Upper lobe of left lung (tissue), 6 donors: ENCODE measurements around the gene RAB25. TPM values are rescaled to one million over a fixed set of nuclear protein-coding genes. Genes with fewer than 3 reads are reported as not detected.
A peak's percentile ranks its signal among the peaks of the same experiment; 100 is the strongest.

Experiments used
- ATAC-seq, 2 donors: fragments of 200-7000 bp; cut with Tn5 transposase; one replicate each; pipeline ENCODE4 v1.9.1; 2022; ENCODE audit warnings: mild to moderate bottlenecking in 2 of 2, moderate library complexity in 2 of 2; ENCODE audit not compliant: low FRiP score in 2 of 2
- DNase-seq, 2 donors: peaks; one replicate each; pipeline ENCODE4 v3.0.0-alpha.2; 2019 to 2020
- H3K27ac ChIP-seq, 4 donors: fragments of 200-600 bp; sonication (generic); one replicate each; pipeline ENCODE4 v1.5.1; 2016 to 2019
- H3K27me3 ChIP-seq, 4 donors: fragments of 200-600 bp; sonication (generic); one replicate each; pipeline ENCODE4 v1.5.1; 2017 to 2019
- H3K36me3 ChIP-seq, 4 donors: fragments of 200-600 bp; sonication (generic); one replicate each; pipeline ENCODE4 v1.5.1; 2016 to 2019
- H3K4me1 ChIP-seq, 4 donors: fragments of 200-600 bp; sonication (generic); one replicate each; pipeline ENCODE4 v1.5.1; 2018 to 2019
- H3K4me3 ChIP-seq, 4 donors: fragments of 200-600 bp; sonication (generic); one replicate each; pipeline ENCODE4 v1.5.1; 2017 to 2019; ENCODE audit warnings: mild to moderate bottlenecking in 2 of 4, moderate library complexity in 1 of 4
- H3K9me3 ChIP-seq, 4 donors: fragments of 200-600 bp; sonication (generic); one replicate each; pipeline ENCODE4 v1.5.1; 2018 to 2019
- CTCF ChIP-seq, 6 experiments: fragments of 450-650 bp in 4 of 6; fragments of 200-600 bp in 2 of 6; sonication (generic) in 2 of 6; IDR thresholded peaks; one replicate each; pipeline ENCODE4 v1.5.1; 2016 to 2019; ENCODE audit warnings: antibody characterized with exemption in 6 of 6
- EP300 ChIP-seq, 4 donors: sonication (generic); formaldehyde crosslinking; IDR thresholded peaks; one replicate each; pipeline ENCODE4 v1.5.1; 2017; ENCODE audit warnings: antibody characterized with exemption in 4 of 4, control low read depth in 2 of 4
- POLR2A ChIP-seq, 4 donors: fragments of 450-650 bp; IDR thresholded peaks; one replicate each; pipeline ENCODE4 v1.5.1; 2016 to 2017; ENCODE audit warnings: antibody characterized with exemption in 4 of 4, mild to moderate bottlenecking in 2 of 4
- POLR2AphosphoS5 ChIP-seq, 2 donors: sonication (generic); formaldehyde crosslinking; IDR thresholded peaks; one replicate each; pipeline ENCODE4 v1.5.1; 2017; ENCODE audit warnings: antibody characterized with exemption in 2 of 2
- WGBS, 2 donors: methylation state at CpG; one replicate each; pipeline ENCODE4 v1.1.5; 2017 to 2018; 5-methylcytosine and 5-hydroxymethylcytosine counted together
- total RNA-seq, 6 donors: library from RNA; depleted of rRNA in 4 of 6; stranded (reverse); fragments of >200 nt in 4 of 6; gene quantifications; one replicate each; pipeline versions ENCODE4 v1.1.0 to v1.2.1, GENCODE V29; 2016 to 2021
- donor health status: DM: no; HTN: no; CAD: no; lungs with moderate emphysema.
- donor health status: DM: no; HTN: yes; CAD: no; lungs with severe emphysema.

The RAB25 gene
- total RNA-seq, 6 donors from 2014 or later = 58.7 to 123 (median 88.9) TPM

- peaks cover 0 to 9% (median 3%) of the 10 kb centered on the region in 4 donors for H3K36me3 ChIP-seq
- H3K4me3 ChIP-seq = peak overlapping the region in 1 of 4 donors; percentile 96
- DNase-seq (peak in 1 of 2 donors; percentile 65), ATAC-seq (peak in 1 of 2 donors; percentile 7)
- WGBS, 2 donors = 36 to 51% methylated on average over 3 of the region's 3 CpGs
- no peaks in the 10 kb centered on the region for H3K27me3 ChIP-seq
- TF ChIP-seq POLR2A (IDR thresholded peaks at IDR 0.05) (peak in 1 of 4 donors; percentile 8), CTCF (IDR thresholded peaks at IDR 0.05) (peak in 2 of 6 experiments; percentile 7 to 18), EP300 (IDR thresholded peaks at IDR 0.05) (no peak), POLR2AphosphoS5 (IDR thresholded peaks at IDR 0.05) (peak in 1 of 2 donors; percentile 7)
- H3K27ac ChIP-seq = peak overlapping the region; percentile 54 to 98 (median 96)
- H3K4me1 ChIP-seq = peaks cover 73 to 90% (median 79%) of the 10 kb centered on the region in 4 donors
- H3K9me3 ChIP-seq = no peaks in the 10 kb centered on the region
These were observed 58.7 kb downstream of the RAB25 start for GRCh38 chr1:156119503-156120209.

Other genes with a start within 250 kb of the RAB25 start
- gene GON4L, start 203.9 kb upstream of the RAB25 start, total RNA-seq = 100 to 1,000 TPM in 1 of 6 donors, 10 to 100 TPM in 5; 28.9 to 160 (median 46.3) TPM
- gene SYT11, start 201.6 kb upstream of the RAB25 start, total RNA-seq = 10 to 100 TPM in 1 of 6 donors, 1 to 10 TPM in 5; 3.1 to 12.1 (median 7.8) TPM
- gene RIT1, start 149.8 kb upstream of the RAB25 start, total RNA-seq = 10 to 100 TPM; 26.3 to 67.1 (median 45.1) TPM
- gene KHDC4, start 126.7 kb upstream of the RAB25 start, total RNA-seq = 100 to 1,000 TPM in 1 of 6 donors, 10 to 100 TPM in 5; 30.4 to 105 (median 37.6) TPM
- not detected for gene RXFP4, start 119.5 kb upstream of the RAB25 start, total RNA-seq
- 100 to 1,000 TPM; 198 to 969 (median 229) TPM for gene ARHGEF2, start 82.6 kb upstream of the RAB25 start, total RNA-seq
- 100 to 1,000 TPM in 5 of 6 donors, 10 to 100 TPM in 1; 66.0 to 395 (median 228) TPM for gene SSR2, start 40.2 kb upstream of the RAB25 start, total RNA-seq
- gene UBQLN4, start 7.4 kb upstream of the RAB25 start, total RNA-seq = 10 to 100 TPM; 22.2 to 39.8 (median 24.5) TPM
- 10 to 100 TPM; 35.6 to 84.5 (median 68.8) TPM for gene LAMTOR2, start 6.4 kb upstream of the RAB25 start, total RNA-seq
- 1 to 10 TPM in 2 of 6 donors, under 1 TPM in 3, not detected in 1; 0.26 to 2.0 (median 1.00) TPM for gene MEX3A, start 21.3 kb downstream of the RAB25 start, total RNA-seq
- gene LMNA, start 53.6 kb downstream of the RAB25 start, total RNA-seq = 1,000 to 10,000 TPM in 1 of 6 donors, 100 to 1,000 TPM in 5; 156 to 1,281 (median 388) TPM
- 10 to 100 TPM; 28.9 to 65.9 (median 33.5) TPM for gene SEMA4A, start 92.4 kb downstream of the RAB25 start, total RNA-seq
- gene SLC25A44, start 132.9 kb downstream of the RAB25 start, total RNA-seq = 10 to 100 TPM; 11.0 to 27.4 (median 21.1) TPM
- 10 to 100 TPM; 46.1 to 88.2 (median 66.6) TPM for gene PMF1, start 151.8 kb downstream of the RAB25 start, total RNA-seq
- gene BGLAP, start 181.0 kb downstream of the RAB25 start, total RNA-seq = 10 to 100 TPM in 1 of 6 donors, 1 to 10 TPM in 3, under 1 TPM in 1, not detected in 1; 0.69 to 31.4 (median 1.9) TPM
- 10 to 100 TPM in 1 of 6 donors, 1 to 10 TPM in 5; 1.3 to 10.5 (median 2.9) TPM for gene PAQR6, start 186.9 kb downstream of the RAB25 start, total RNA-seq
- gene SMG5, start 221.7 kb downstream of the RAB25 start, total RNA-seq = 100 to 1,000 TPM in 1 of 6 donors, 10 to 100 TPM in 5; 52.3 to 136 (median 69.1) TPM
- gene TMEM79, start 223.2 kb downstream of the RAB25 start, total RNA-seq = 10 to 100 TPM in 1 of 6 donors, 1 to 10 TPM in 5; 1.3 to 10.5 (median 3.1) TPM
- gene GLMP, start 234.5 kb downstream of the RAB25 start, total RNA-seq = 10 to 100 TPM; 22.1 to 80.4 (median 50.9) TPM
- gene VHLL, start 238.1 kb downstream of the RAB25 start, total RNA-seq = 1 to 10 TPM in 1 of 6 donors, not detected in 5; 7.3 TPM